Endothelial cell (in vitro differentiated cells): ENCODE data around the gene CRACR2B. TPM values are rescaled to one million over a fixed set of nuclear protein-coding genes. Genes with fewer than 3 reads are reported as not detected.

Experiments used
- DNase-seq: peaks from one replicate; pipeline ENCODE4 v3.0.0; 2021; ENCODE audit warnings: low spot score
- H3K27ac Mint-ChIP-seq: one replicate; pipeline ENCODE4 v1.8.0; 2021; ENCODE audit warnings: mixed read lengths, inconsistent platforms; ENCODE audit not compliant: unreplicated experiment
- H3K27me3 Mint-ChIP-seq: one replicate; pipeline ENCODE4 v1.8.0; 2021; ENCODE audit warnings: mild to moderate bottlenecking, moderate library complexity, mixed read lengths, inconsistent platforms; ENCODE audit not compliant: unreplicated experiment
- H3K36me3 Mint-ChIP-seq: one replicate; pipeline ENCODE4 v1.8.0; 2021; ENCODE audit warnings: mild to moderate bottlenecking, low read depth, mixed read lengths, inconsistent platforms; ENCODE audit not compliant: unreplicated experiment
- H3K4me1 Mint-ChIP-seq: one replicate; pipeline ENCODE4 v1.8.0; 2021; ENCODE audit warnings: mild to moderate bottlenecking, mixed read lengths, inconsistent platforms; ENCODE audit not compliant: unreplicated experiment
- H3K4me3 Mint-ChIP-seq: one replicate; pipeline ENCODE4 v1.8.0; 2021; ENCODE audit warnings: mild to moderate bottlenecking, mixed read lengths, inconsistent platforms; ENCODE audit not compliant: unreplicated experiment
- H3K9me3 Mint-ChIP-seq: one replicate; pipeline ENCODE4 v1.8.0; 2021; ENCODE audit warnings: mixed read lengths, inconsistent platforms; ENCODE audit not compliant: unreplicated experiment
- CTCF ChIP-seq: fragments of 200-600 bp; sonication (generic); IDR thresholded peaks from one replicate; pipeline ENCODE4 v1.5.0; 2021; ENCODE audit warnings: antibody characterized with exemption; ENCODE audit not compliant: unreplicated experiment
- total RNA-seq: library from RNA; stranded (reverse); fragmentation: NEBNext Ultra II Directional; extraction: Animal tissue kit (Norgen Biotek cat#: 25700); gene quantifications from one replicate; pipeline ENCODE4 v1.2.1, GENCODE V29; 2021; ENCODE audit not compliant: unreplicated experiment

Gene CRACR2B
- total RNA-seq, 1 donor from 2014 or later, result 28.8 TPM

DNA sequence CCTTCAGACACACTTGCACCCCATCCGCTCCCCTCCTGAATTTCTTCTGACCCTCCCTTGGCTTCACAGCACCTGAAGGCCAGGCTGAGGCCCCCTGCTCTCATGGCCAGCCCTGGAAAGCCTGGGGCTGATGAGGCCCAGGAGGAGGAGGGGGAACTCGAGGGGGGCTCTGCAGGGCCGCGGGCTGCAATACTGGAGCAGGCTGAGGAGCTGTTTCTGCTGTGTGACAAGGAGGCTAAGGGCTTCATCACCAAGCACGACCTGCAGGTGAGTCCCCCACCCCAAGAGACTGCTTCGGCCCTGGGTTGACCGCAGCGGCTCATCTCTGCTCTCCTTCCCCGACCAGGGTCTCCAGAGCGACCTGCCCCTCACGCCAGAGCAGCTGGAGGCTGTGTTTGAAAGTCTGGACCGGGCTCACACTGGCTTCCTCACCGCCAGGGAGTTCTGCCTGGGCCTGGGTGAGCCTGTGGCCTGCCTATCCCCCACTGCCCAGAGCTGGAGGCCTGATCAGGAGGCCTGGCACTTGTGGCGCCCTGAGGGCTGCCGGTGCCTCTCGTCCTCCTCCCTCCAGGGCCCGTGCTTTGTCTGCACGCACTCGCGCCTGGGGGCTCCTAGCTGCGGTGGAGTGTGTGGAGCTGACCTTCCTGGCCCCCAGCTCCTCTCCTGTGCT is 922 bp downstream of the CRACR2B start:
- no peak for TF ChIP-seq CTCF
- Mint-ChIP-seq H3K27ac (no peak overlapping the region), H3K9me3 (no peaks in the 10 kb centered on the region), H3K4me3 (peak overlapping the region; percentile 80), H3K4me1 (peaks cover 18% of the 10 kb centered on the region), H3K36me3 (no peaks in the 10 kb centered on the region), H3K27me3 (peaks cover 12% of the 10 kb centered on the region)
- DNase-seq, result peak; percentile 41

- DNase-seq, result peak; percentile 48
- Mint-ChIP-seq H3K27ac (no peak overlapping the region), H3K4me3 (peak overlapping the region; percentile 80), H3K27me3 (peaks cover 17% of the 10 kb centered on the region), H3K9me3 (no peaks in the 10 kb centered on the region), H3K4me1 (peaks cover 21% of the 10 kb centered on the region), H3K36me3 (no peaks in the 10 kb centered on the region)
- no peak for TF ChIP-seq CTCF
Observed at GRCh38 chr11:829176-829846, 1.6 kb downstream of the CRACR2B start.

GRCh38 chr11:829847-830294 is 2.2 kb downstream of the CRACR2B start:
- DNase-seq, result peak; percentile 27
- Mint-ChIP-seq H3K27me3 (peaks cover 18% of the 10 kb centered on the region), H3K27ac (no peak overlapping the region), H3K4me1 (peaks cover 21% of the 10 kb centered on the region), H3K36me3 (no peaks in the 10 kb centered on the region), H3K4me3 (peak overlapping the region; percentile 80), H3K9me3 (no peaks in the 10 kb centered on the region)
- no peak for TF ChIP-seq CTCF

DNA sequence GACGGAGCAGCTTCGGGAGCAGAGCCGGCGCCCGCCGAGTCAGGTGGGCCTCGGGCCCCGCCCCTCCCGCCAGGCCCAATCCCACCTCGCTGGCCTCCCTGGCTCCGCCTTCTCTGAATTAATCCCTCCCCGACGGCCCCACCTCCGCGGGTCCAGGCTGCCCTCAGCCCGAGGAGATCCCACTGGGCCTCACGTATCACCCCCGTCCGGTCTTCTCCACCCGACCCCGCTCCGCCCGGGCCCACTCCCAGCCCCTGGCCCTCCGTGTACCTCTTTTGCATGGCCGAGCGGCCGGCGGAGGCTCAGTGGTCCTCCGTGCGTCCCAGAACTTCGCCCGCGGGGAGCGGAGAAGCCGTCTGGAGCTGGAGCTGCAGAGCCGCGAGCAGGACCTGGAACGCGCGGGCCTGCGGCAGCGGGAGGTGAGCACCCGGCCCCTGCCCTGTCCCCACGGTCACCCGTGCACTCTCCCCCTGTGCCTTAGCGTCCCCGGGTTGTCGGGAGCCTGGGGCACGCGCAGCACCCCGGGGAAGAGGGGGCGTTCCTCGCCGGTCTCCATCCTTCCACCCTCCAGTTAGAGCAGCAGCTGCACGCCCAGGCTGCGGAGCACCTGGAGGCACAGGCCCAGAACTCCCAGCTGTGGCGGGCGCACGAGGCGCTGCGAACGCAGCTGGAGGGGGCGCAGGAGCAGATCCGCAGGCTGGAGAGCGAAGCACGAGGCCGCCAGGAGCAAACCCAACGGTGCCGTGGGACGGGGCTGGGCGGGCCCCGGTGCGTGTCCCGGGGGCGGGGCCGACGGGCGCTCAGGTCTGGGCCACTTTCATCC is 2.8 kb downstream of the CRACR2B start:
- Mint-ChIP-seq H3K27me3 (peaks cover 18% of the 10 kb centered on the region), H3K36me3 (no peaks in the 10 kb centered on the region), H3K4me3 (no peak overlapping the region), H3K4me1 (peaks cover 21% of the 10 kb centered on the region), H3K9me3 (no peaks in the 10 kb centered on the region), H3K27ac (no peak overlapping the region)
- no peak for TF ChIP-seq CTCF
- DNase-seq, result peak; percentile 79
